Lung (tissue), 12 donors: ENCODE measurements around the gene HSD11B1. TPM values are rescaled to one million over a fixed set of nuclear protein-coding genes. Genes with fewer than 3 reads are reported as not detected.

Experiments
- ATAC-seq: fragments of 200-7000 bp; cut with Tn5 transposase; one replicate; pipeline ENCODE4 v1.9.1; 2020; ENCODE audit warnings: moderate number of reproducible peaks; ENCODE audit not compliant: insufficient read depth, low FRiP score
- DNase-seq, 3 donors: peaks; one replicate each; pipeline ENCODE4 v3.0.0-alpha.2; 2013 to 2017
- H3K27ac ChIP-seq, 2 donors: one replicate each; pipeline ENCODE4 v1.5.1; 2013; ENCODE audit warnings: mild to moderate bottlenecking in 2 of 2, moderate library complexity in 2 of 2, control low read depth in 1 of 2, inconsistent platforms in 1 of 2, low read depth in 1 of 2, low read length in 1 of 2
- H3K27me3 ChIP-seq, 3 donors: one replicate each; pipeline ENCODE4 v1.5.1; 2013; ENCODE audit warnings: low read length in 2 of 3; ENCODE audit not compliant: control insufficient read depth in 3 of 3, insufficient read depth in 3 of 3
- H3K36me3 ChIP-seq, 4 donors: one replicate each; pipeline ENCODE4 v1.5.1; 2013; ENCODE audit warnings: low read length in 4 of 4, mild to moderate bottlenecking in 1 of 4, moderate library complexity in 1 of 4; ENCODE audit not compliant: control insufficient read depth in 4 of 4, insufficient read depth in 4 of 4
- H3K4me1 ChIP-seq, 5 donors: one replicate each; pipeline ENCODE4 v1.5.1; 2013; ENCODE audit warnings: low read length in 5 of 5, mild to moderate bottlenecking in 2 of 5, moderate library complexity in 1 of 5; ENCODE audit not compliant: control insufficient read depth in 5 of 5, insufficient read depth in 5 of 5
- H3K4me3 ChIP-seq: one replicate; pipeline ENCODE4 v1.5.1; 2013; ENCODE audit warnings: mild to moderate bottlenecking, control low read depth, moderate library complexity
- H3K9ac ChIP-seq, 2 donors: one replicate each; pipeline ENCODE4 v1.5.1; 2013; ENCODE audit warnings: low read length in 2 of 2, control low read depth in 1 of 2; ENCODE audit not compliant: insufficient read depth in 1 of 2
- H3K9me3 ChIP-seq, 4 donors: one replicate each; pipeline ENCODE4 v1.5.1; 2013; ENCODE audit warnings: low read length in 3 of 4, mild to moderate bottlenecking in 1 of 4, moderate library complexity in 1 of 4; ENCODE audit not compliant: control insufficient read depth in 4 of 4, insufficient read depth in 3 of 4
- CTCF ChIP-seq: IDR thresholded peaks from 2 replicates; pipeline ENCODE4 v1.5.1; 2012; ENCODE audit warnings: mild to moderate bottlenecking; ENCODE audit errors: control extremely low read depth, extremely low read depth
- WGBS, 2 donors: extraction: QIAGEN DNeasy Blood & Tissue Kit; methylation state at CpG; one replicate each; pipeline ENCODE4 v1.1.7; 2013; 5-methylcytosine and 5-hydroxymethylcytosine counted together
- polyA plus RNA-seq, 2 donors: library from polyadenylated mRNA; stranded (reverse); fragments of 200-250 nt; gene quantifications; one replicate each; pipeline ENCODE4 v1.2.1, GENCODE V29; 2013
- total RNA-seq, 2 donors: library from RNA; depleted of rRNA in 1 of 2; stranded (reverse); fragments of >200 nt in 1 of 2; gene quantifications; one replicate each; pipeline ENCODE4 v1.2.1, GENCODE V29; 2014 to 2021
- donor health status: control.
- donor health status: control.
- donor health status: Bipolar disorder and iron deficiency.
- donor health status: healthy.
- donor health status: DM: yes; HTN: yes; CAD: no.

Gene HSD11B1
- total and polyA plus RNA-seq, 4 donors: 6.5 to 74.6 (median 25.4) TPM

DNA sequence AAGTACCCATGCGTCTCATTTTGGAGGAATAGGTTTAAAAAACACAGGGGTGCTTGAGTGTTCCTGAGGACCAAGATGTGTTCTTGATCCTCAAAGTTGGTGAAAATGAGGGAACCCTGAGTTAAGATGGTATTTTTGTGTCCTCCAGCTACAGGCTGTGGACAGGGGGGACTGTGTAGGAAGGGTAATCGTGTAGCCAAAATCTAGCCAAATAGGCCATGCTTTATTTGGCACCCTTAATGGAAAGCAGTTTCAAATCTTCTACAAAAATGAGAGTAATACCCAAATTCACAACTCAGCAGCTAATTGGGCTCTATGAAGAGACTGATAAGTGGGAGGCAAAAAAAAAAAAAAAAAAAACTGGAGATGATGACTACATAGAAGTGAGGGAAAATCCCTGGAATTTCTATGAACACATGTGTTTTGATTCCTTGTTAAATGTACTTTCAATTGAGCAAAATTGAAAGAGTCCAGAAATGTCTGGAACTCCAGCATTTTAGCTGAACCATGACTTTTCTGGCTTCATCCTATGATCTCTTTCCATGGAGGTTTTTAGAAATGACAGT lies 470 bp downstream of the HSD11B1 start:
- Histone ChIP-seq H3K9me3 (no peaks in the 10 kb centered on the region), H3K27me3 (no peaks in the 10 kb centered on the region), H3K4me3 (no peak overlapping the region), H3K9ac (peak overlapping the region in 1 of 2 donors; percentile 64), H3K27ac (peak overlapping the region in 1 of 2 donors; percentile 45), H3K4me1 (peaks cover 0 to 10% (median 0%) of the 10 kb centered on the region in 5 donors), H3K36me3 (peaks cover 0 to 2% (median 0%) of the 10 kb centered on the region in 4 donors)
- TF ChIP-seq CTCF: no peak
- ATAC-seq: no peak
- WGBS, 2 donors: 80 to 95% methylated on average over 2 of the region's 2 CpGs
- DNase-seq: no peak

DNA sequence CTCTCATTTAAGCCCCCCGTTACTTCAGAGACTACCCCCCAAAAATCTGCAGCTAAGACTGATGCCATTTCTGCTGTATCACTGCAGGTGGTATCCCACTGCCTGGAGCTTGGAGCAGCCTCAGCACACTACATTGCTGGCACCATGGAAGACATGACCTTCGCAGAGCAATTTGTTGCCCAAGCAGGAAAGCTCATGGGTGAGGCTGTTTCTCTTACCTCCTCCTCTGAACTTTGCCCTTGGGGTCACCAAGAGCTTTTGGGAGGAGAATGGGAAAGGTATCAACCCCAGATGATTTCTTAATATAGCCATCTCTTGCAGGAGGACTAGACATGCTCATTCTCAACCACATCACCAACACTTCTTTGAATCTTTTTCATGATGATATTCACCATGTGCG lies 2.0 kb downstream of the HSD11B1 start:
- TF ChIP-seq CTCF: no peak
- H3K27me3 ChIP-seq: no peaks in the 10 kb centered on the region
- H3K4me3 ChIP-seq: no peak overlapping the region

DNA sequence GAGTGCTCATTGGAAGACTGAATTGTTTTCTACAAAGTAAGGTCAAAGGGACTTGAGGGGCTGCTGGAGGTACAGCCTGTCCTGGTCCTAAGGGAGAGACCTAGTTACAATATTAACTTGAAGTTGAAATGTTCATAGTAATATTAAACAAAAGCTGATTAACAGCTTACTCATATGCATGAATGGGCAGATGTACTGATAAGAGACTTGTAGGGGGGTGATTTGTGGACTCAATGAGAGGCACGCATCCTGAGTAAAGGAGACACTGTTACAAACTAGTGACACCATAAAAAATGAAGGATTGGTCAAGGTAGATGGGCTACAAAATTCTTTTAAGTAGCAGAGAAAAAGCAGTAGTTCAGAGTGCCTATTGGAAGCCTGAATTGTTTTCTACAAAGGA lies 2.7 kb downstream of the HSD11B1 start:
- peaks cover 0 to 10% (median 0%) of the 10 kb centered on the region in 5 donors for H3K4me1 ChIP-seq
- no peaks in the 10 kb centered on the region for H3K9me3 ChIP-seq
- no peak overlapping the region for H3K9ac ChIP-seq
- no peak for TF ChIP-seq CTCF
- H3K27me3 ChIP-seq: no peaks in the 10 kb centered on the region
- peaks cover 0 to 2% (median 0%) of the 10 kb centered on the region in 4 donors for H3K36me3 ChIP-seq
- 86 to 91% methylated on average over 1 of the region's 1 CpG for WGBS, 2 donors
- DNase-seq (no peak), ATAC-seq (no peak)
- no peak overlapping the region for H3K4me3 ChIP-seq
- H3K27ac ChIP-seq: no peak overlapping the region

More for the DNA sequence above, 2.0 kb downstream of the HSD11B1 start:
- Histone ChIP-seq H3K9ac (no peak overlapping the region), H3K9me3 (no peaks in the 10 kb centered on the region), H3K4me1 (peaks cover 0 to 10% (median 0%) of the 10 kb centered on the region in 5 donors), H3K36me3 (peaks cover 0 to 2% (median 0%) of the 10 kb centered on the region in 4 donors), H3K27ac (no peak overlapping the region)
- DNase-seq: no peak
- WGBS, 2 donors: 95 to 98% methylated on average over 3 of the region's 3 CpGs
- no peak for ATAC-seq

- no peaks in the 10 kb centered on the region for H3K27me3 ChIP-seq
- 66 to 78% methylated on average over 4 of the region's 4 CpGs for WGBS, 2 donors
- DNase-seq (no peak), ATAC-seq (no peak)
- no peaks in the 10 kb centered on the region for H3K9me3 ChIP-seq
- H3K36me3 ChIP-seq: peaks cover 0 to 2% (median 0%) of the 10 kb centered on the region in 4 donors
- peaks cover 0 to 10% (median 0%) of the 10 kb centered on the region in 5 donors for H3K4me1 ChIP-seq
- TF ChIP-seq CTCF: no peak
- H3K4me3 ChIP-seq: no peak overlapping the region
- H3K9ac ChIP-seq: no peak overlapping the region
- H3K27ac ChIP-seq: no peak overlapping the region
These were observed 3.7 kb downstream of the HSD11B1 start for GRCh38 chr1:209708297-209708696.
